Measurements from ENCODE around the gene PPM1N. TPM values are rescaled to one million over a fixed set of nuclear protein-coding genes. Genes with fewer than 3 reads are reported as not detected.

PPM1N gene
- total and polyA plus RNA-seq, 2 of the 4 experiments (the other 2 are of a cell fraction) = 0.90 to 1.6 TPM

DNA sequence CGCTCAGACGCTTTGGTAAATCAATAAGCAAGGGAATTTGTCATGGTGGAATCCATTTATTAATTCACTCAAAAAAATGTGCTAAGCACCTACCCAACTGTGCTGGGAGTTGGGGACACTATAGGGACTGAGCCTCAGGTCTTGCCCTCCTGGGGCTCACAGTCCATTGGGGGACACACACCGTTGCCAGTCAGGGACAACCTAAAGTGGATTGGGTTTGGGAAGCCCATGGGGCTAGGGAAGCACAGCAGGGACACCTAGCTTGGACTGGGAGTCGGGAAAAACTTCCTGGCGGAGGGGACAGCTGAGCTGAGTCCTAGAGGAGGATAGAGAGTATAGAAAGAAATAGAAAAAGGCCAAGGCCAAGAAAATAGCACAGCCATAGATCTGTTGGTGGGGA, 21.9 kb upstream of the PPM1N start:
- peaks cover 9% of the 10 kb centered on the region for H3K4me1 ChIP-seq (ENCODE audit: control insufficient read depth, insufficient read depth, low read length)
- H2AK5ac ChIP-seq (ENCODE audit: low read depth, low read length) = 0 out of 2 replicates have a peak overlapping the region, but pooled peaks have one; percentile 11
- no peaks in the 10 kb centered on the region for H3K36me3 ChIP-seq (ENCODE audit: control insufficient read depth, insufficient read depth, low read length)
- no peak overlapping the region for H4K91ac ChIP-seq (ENCODE audit: insufficient read depth, low read depth, low read length)
- no peak overlapping the region for H3K27ac ChIP-seq (ENCODE audit: insufficient read depth, low read length)
- H2AFZ ChIP-seq (replicated peaks; ENCODE audit: low read length, poor library complexity) = peak overlapping the region; percentile 40
- 72% methylated on average over 2 of the region's 5 CpGs; no CpG with 5 or more reads in 1 of the 2 experiments for WGBS, 2 experiments (ENCODE audit: extremely low coverage in 2 of 2, insufficient read length in 1 of 2)
- no peaks in the 10 kb centered on the region; the same call in 1 of the 2 replicates for H4K20me1 ChIP-seq (ENCODE audit: insufficient read depth, low read length)
- H3K4ac ChIP-seq (ENCODE audit: low read depth, low read length) = peak overlapping the region; percentile 47; the same call in 1 of the 2 replicates
- H3K56ac ChIP-seq (ENCODE audit: extremely low read depth, insufficient read depth, low read length) = no peak overlapping the region
- intact Hi-C loops (cut with micrococcal nuclease) (no loop called here), dilution Hi-C loops (cut with HindIII; ENCODE audit: low sequenced_read_pairs, unreplicated experiment) (no loop called here), in situ Hi-C loops (cut with MboI; ENCODE audit: low sequenced_read_pairs) (loop anchor here (5.0 kb wide), 1 partner anchor 34 kb away; no protein-coding TSS in a partner anchor)
- no peak overlapping the region for H2BK5ac ChIP-seq (ENCODE audit: low read depth, low read length, poor library complexity, severe bottlenecking)
- no peak for ATAC-seq (ENCODE audit: low read depth)
- H3K14ac ChIP-seq (replicated peaks; ENCODE audit: low read depth, low read length) = no peak overlapping the region
- peaks cover 0 to 24% of the 10 kb centered on the region in 2 experiments; a peak in 3 of 4 replicates for H3K79me1 ChIP-seq (ENCODE audit: low read depth in 1 of 2, low read length in 2 of 2)
- H3K18ac ChIP-seq (ENCODE audit: low read depth, low read length) = no peak overlapping the region
- no peak overlapping the region for H3K9ac ChIP-seq (ENCODE audit: low read depth, low read length)
- H2BK15ac ChIP-seq (ENCODE audit: low read depth, low read length) = no peak overlapping the region
- CTCF ChIA-PET = interaction anchor here (2.4 kb wide), 1 partner anchor 37 kb away, joined by 17 read pairs; no protein-coding TSS in a partner anchor
- peak; percentile 16 for DNase-seq
- POLR2A ChIA-PET (ENCODE audit: unreplicated experiment) = no interaction called here
- H4K8ac ChIP-seq (ENCODE audit: low read depth in 2 of 2, low read length in 2 of 2) = no peak overlapping the region
- no peak overlapping the region for H2BK120ac ChIP-seq (ENCODE audit: low read depth, low read length)
- no peak for TF ChIP-seq CHD1 (IDR thresholded peaks at IDR 0.05; ENCODE audit: low read depth, low read length)
- no peak for TF ChIP-seq MAZ (IDR thresholded peaks at IDR 0.05; ENCODE audit: borderline replicate concordance, low read depth, low read length)
- TF ChIP-seq MXI1 (IDR thresholded peaks at IDR 0.05; ENCODE audit: borderline replicate concordance, low read depth, low read length) = no peak
- TF ChIP-seq, protein P1, sequence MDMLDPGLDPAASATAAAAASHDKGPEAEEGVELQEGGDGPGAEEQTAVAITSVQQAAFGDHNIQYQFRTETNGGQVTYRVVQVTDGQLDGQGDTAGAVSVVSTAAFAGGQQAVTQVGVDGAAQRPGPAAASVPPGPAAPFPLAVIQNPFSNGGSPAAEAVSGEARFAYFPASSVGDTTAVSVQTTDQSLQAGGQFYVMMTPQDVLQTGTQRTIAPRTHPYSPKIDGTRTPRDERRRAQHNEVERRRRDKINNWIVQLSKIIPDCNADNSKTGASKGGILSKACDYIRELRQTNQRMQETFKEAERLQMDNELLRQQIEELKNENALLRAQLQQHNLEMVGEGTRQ (IDR thresholded peaks at IDR 0.05; ENCODE audit: low read depth, low read length) = no peak; the same call in 1 of the 2 replicates
- TF ChIP-seq NFE2L2 (IDR thresholded peaks at IDR 0.05; ENCODE audit: low read depth, low read length) = peak; percentile 11; the same call in 1 of the 2 replicates
- TF ChIP-seq ELK1 (IDR thresholded peaks at IDR 0.05; ENCODE audit: borderline replicate concordance, low read depth, low read length) = no peak
- no peak overlapping the region for H2AK9ac ChIP-seq (replicated peaks; ENCODE audit: low read depth, low read length, poor library complexity)
- no TSS peak for BruUV-seq (replicated peaks)
- no peak overlapping the region for H3K4me2 ChIP-seq (ENCODE audit: low read depth, low read length)
- no peaks in the 10 kb centered on the region for H3K9me1 ChIP-seq (ENCODE audit: insufficient read depth, low read length)
- no peak overlapping the region for H2BK20ac ChIP-seq (ENCODE audit: low read depth, low read length)
- H3K4me3 ChIP-seq (ENCODE audit: insufficient read depth, low read depth, low read length) = no peak overlapping the region
- H3K27me3 ChIP-seq (ENCODE audit: control insufficient read depth, insufficient read depth, low read length) = no peaks in the 10 kb centered on the region
- H4K5ac ChIP-seq (ENCODE audit: low read depth, low read length) = no peak overlapping the region
- H3K23ac ChIP-seq (ENCODE audit: low read depth, low read length) = no peak overlapping the region
- no peaks in the 10 kb centered on the region for H3K9me3 ChIP-seq (ENCODE audit: control insufficient read depth, insufficient read depth, low read length)
